HG03460 (cell line): ENCODE measurements around the gene LRRC32.

Experiments used
- ATAC-seq: cut with Tn5 transposase; IDR thresholded peaks from one replicate; pipeline ENCODE4 v1.9.1; 2021; ENCODE audit not compliant: unreplicated experiment

The LRRC32 gene

GRCh38 chr11:76670485-76671236 lies at the start of gene LRRC32:
LRRC32 (minus strand) TSS chr11:76670747; CDS start chr11:76665954, 4,793 bp downstream.
- no peak for ATAC-seq

GRCh38 chr11:76719686-76720085 lies 49.1 kb upstream of the LRRC32 start:
- ATAC-seq = no peak

GRCh38 chr11:76719281-76719680 lies 48.7 kb upstream of the LRRC32 start:
- no peak for ATAC-seq

- no peak for ATAC-seq
These were observed 47.3 kb upstream of the LRRC32 start for GRCh38 chr11:76717816-76718215.

- no peak for ATAC-seq
These were observed 46.8 kb upstream of the LRRC32 start for GRCh38 chr11:76717369-76717768.

DNA sequence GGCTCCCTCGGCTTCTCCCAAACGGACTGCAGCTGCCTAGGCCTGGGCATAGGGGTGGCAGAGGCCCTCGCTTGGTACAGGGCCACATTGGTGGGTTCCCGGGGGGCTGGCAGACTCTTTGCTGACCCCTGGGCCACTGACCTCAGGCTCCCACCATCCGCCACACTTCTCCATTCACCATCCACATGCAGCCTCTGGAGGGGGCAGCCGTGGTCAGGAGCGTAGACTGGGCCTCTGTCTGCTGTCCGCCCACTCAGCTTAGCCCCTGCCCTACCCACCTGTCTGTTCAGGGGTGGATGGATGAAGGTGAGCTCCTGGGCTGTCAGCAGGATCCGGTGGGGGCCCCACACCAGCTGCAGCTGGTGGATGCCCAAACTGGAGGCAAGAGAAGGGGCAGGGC lies 45.7 kb upstream of the LRRC32 start:
- no peak for ATAC-seq

DNA sequence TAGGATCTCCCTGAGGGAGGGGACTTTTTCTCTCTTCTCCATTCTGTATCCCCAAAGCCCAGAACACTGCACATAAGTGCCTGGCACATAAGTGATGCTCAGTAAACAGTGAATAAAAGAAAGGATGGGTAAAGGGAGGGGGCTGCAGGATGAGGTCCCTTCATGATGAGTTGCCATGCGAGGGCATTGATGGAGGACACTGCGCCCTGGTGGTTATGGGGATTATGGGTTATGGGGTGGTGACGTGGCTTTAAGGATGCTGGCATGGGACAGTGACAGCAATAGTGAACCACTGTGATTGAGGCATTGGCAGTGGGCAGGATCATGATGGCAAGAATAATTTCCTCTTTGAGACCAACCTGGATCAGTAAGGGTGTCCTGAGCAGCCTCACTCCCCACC lies 43.9 kb upstream of the LRRC32 start:
- no peak for ATAC-seq

- no peak for ATAC-seq
These were observed 43.0 kb upstream of the LRRC32 start for GRCh38 chr11:76713499-76713898.

- no peak for ATAC-seq
These were observed 41.6 kb upstream of the LRRC32 start for GRCh38 chr11:76712125-76712524.

- no peak for ATAC-seq
These were observed 39.2 kb upstream of the LRRC32 start for GRCh38 chr11:76709756-76710155.

DNA sequence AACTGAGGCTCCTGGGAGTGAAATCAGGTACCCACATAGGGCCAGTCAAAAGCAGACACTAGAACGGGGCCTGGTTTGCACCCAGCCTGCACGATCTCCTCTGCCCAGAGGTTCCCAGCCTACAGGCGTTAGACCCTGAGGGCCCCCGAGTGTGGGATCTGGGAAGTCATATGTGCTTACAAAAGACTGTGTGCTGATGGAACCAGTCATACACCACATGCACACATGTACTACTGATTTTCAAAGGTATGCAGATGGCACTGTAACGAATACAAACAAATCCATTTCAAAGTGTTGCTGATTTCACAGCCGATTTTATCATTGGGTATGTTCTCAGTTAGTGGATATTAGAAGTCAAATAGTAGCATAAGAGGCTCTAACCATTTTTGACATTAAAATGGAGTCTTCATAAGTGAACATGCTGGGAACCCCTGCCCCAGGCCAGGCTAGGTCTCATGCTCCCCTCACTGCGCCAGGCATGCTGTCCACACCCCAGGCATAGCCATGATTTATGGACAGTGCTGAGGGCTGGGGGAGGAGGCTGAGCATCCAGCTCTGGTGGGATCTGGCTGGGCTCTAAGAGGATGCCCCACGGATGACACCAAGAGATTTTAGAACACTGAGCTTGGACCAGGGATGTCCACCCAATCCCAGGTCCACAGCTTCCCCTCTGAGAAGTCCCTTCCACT lies 38.6 kb upstream of the LRRC32 start:
- ATAC-seq = no peak

GRCh38 chr11:76707293-76707825 lies 36.8 kb upstream of the LRRC32 start:
- ATAC-seq = no peak

GRCh38 chr11:76706667-76707066 lies 36.1 kb upstream of the LRRC32 start:
- no peak for ATAC-seq

DNA sequence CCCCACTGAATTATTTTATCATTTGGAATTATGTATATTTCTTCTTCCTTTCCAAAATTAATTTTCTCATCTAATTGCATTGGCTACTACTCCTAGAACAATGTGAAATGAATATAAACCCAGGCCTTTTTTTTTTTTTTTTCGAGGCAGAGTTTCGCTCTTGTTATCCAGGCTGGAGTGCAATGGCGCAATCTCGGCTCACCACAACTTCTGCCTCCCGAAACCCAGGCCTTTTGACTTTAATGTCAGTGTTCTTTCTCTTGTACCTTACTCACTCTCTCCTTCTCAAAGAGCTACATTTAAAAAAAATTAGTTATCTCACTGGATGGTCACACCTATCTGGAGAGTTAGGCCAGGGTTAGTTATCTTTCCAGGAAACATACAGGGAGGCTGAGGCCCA lies 35.3 kb upstream of the LRRC32 start:
- ATAC-seq = no peak

DNA sequence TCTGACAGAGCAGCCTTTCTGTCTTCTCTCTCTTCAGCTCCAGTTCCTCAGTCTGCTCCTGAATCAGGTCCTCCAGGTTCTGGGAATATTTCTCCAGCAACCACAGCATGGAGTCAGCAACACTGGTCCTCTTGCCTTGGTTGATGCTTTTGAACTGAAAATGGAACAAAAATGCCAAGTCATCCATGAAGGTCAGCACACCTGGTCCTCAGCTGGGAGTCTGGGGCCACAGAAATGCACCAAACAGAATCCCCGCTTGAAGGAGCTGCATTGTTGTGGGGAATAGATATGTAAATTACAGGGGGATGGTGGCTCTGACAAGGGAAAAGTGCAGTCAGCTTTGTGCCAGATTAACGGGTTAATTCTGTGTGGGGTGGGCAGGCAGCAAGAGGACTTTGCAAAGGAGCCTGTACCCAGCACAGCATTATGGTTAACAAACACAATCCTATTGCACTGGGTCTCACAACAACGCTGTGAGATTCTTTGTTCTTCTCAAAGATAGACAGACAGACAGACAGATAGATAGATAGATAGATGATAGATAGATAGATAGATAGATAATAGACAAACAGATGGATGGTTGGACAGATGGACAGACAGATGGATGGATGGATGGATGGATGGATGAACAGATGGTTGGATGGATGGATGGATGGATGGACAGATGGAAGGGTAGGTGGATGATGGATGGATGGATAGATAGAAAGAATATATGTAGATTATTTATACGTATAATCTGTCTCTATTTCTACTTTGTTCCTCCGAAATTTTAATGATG lies 33.8 kb upstream of the LRRC32 start:
- ATAC-seq = no peak

GRCh38 chr11:76703707-76704106 lies 33.2 kb upstream of the LRRC32 start:
- ATAC-seq = no peak

- ATAC-seq = no peak
These were observed 32.0 kb upstream of the LRRC32 start for GRCh38 chr11:76702336-76703128.

- no peak for ATAC-seq
These were observed 30.9 kb upstream of the LRRC32 start for GRCh38 chr11:76701294-76702040.

DNA sequence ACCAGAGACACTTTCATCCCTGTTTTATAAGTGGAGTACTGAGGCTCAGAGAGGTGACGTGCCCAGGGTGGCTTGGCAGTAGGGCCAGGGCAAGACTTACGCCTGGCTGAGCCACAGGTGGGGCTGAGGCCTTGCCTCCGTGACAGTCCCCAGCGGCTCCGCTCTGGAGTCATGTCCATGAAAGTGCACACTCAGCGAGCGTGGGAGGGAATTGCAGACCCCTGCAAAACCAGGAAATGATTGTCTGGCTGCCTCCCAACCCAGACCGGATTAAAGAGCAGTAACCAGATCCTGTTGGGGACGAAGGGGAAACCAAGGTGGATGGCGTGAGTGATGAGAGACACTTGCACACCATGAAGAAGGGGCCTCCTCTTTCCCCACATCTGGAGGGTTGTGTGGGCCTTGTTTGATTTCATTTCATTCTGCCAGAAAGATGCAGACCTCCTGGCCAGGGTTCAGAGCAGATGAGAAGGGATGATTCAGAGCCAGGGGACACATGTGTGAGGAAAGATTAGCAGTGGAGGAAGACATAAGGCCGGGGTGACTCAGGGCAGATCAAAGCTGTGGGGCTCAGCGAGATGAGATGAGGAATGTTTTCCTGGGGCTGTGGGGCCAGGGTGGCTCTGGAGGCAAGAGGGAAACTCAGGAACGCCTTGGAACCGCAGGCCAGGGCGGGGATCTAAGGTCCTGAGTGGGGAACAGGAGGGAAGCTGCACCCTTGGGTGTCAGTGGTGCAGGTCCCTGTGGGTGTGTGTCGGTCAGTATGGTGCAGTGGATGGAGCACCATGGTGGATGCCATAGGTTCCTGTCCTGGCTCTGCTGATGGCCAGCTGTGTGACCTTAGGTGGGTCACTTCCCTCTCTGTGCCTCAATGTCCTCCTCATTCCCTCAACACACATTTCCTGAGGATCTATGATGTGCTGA lies 29.9 kb upstream of the LRRC32 start:
- no peak for ATAC-seq
